NCI-H2196 (cell line): Measurements from ENCODE around the gene SIT1.
A peak's percentile ranks its signal among the peaks of the same experiment; 100 is the strongest.

Source experiments
- DNase-seq: peaks from one replicate; lab custom pipeline; 2025; ENCODE audit not compliant: unreplicated experiment; lab: John Stamatoyannopoulos, UW

SIT1 gene

GRCh38 chr9:35606726-35607125, 44.0 kb downstream of the SIT1 start:
- DNase-seq: no peak

GRCh38 chr9:35606138-35606504, 44.6 kb downstream of the SIT1 start:
- DNase-seq: no peak

- DNase-seq: no peak
Measured at GRCh38 chr9:35605351-35606137, 45.2 kb downstream of the SIT1 start.

- peak; percentile 87 for DNase-seq
Measured at GRCh38 chr9:35604578-35605350, 46.0 kb downstream of the SIT1 start, which contains the start of gene TESK1. TSS of gene TESK1 (plus strand) at chr9:35605262. CDS start at chr9:35605620, 358 bp downstream.

- peak; percentile 99 for DNase-seq
Measured at GRCh38 chr9:35603986-35604577, 46.6 kb downstream of the SIT1 start.

- DNase-seq: peak; percentile 61
Measured at GRCh38 chr9:35603506-35603985, 47.2 kb downstream of the SIT1 start.

GRCh38 chr9:35599763-35600604, 50.7 kb downstream of the SIT1 start:
- DNase-seq: no peak
